Erythroblast (primary cell): Measurements from ENCODE around the gene EPPIN.

Experiments
- DNase-seq, 2 experiments: peaks; one replicate each; lab custom pipeline; 2025; lab: John Stamatoyannopoulos, UW
- GATA1 ChIP-seq: IDR thresholded peaks from 2 replicates; pipeline ENCODE4 v1.6.1; 2011; ENCODE audit warnings: low read depth, mild to moderate bottlenecking, control low read depth, low read length, moderate library complexity
- POLR2A ChIP-seq: IDR thresholded peaks from 2 replicates; pipeline ENCODE4 v1.6.1; 2011; ENCODE audit warnings: mild to moderate bottlenecking, low read length

Gene EPPIN

GRCh38 chr20:45510242-45510862 lies 36.8 kb downstream of the EPPIN start:
- DNase-seq, result no peak
- TF ChIP-seq POLR2A (no peak), GATA1 (no peak)

GRCh38 chr20:45509091-45509490 lies 38.1 kb downstream of the EPPIN start:
- DNase-seq, result no peak
- TF ChIP-seq POLR2A (no peak), GATA1 (no peak)

GRCh38 chr20:45508068-45508886 lies 38.9 kb downstream of the EPPIN start:
- TF ChIP-seq GATA1 (no peak), POLR2A (no peak)
- DNase-seq, result no peak

GRCh38 chr20:45507011-45507820 lies 40.0 kb downstream of the EPPIN start:
- no peak for TF ChIP-seq POLR2A
- TF ChIP-seq GATA1, result no peak
- DNase-seq, result peak in 1 of 2 experiments; percentile 21

GRCh38 chr20:45506398-45506797 lies 40.8 kb downstream of the EPPIN start:
- DNase-seq, result no peak
- TF ChIP-seq POLR2A (no peak), GATA1 (no peak)

- TF ChIP-seq POLR2A, result no peak
- TF ChIP-seq GATA1, result no peak
- no peak for DNase-seq
These were observed 43.8 kb downstream of the EPPIN start for GRCh38 chr20:45503403-45503802.

- TF ChIP-seq POLR2A (no peak), GATA1 (no peak)
- no peak for DNase-seq
These were observed 44.6 kb downstream of the EPPIN start for GRCh38 chr20:45502561-45502960.

- no peak for DNase-seq
- no peak for TF ChIP-seq POLR2A
- TF ChIP-seq GATA1, result no peak
These were observed 45.6 kb downstream of the EPPIN start for GRCh38 chr20:45501600-45501999.

GRCh38 chr20:45500022-45500421 lies 47.2 kb downstream of the EPPIN start:
- no peak for DNase-seq
- TF ChIP-seq GATA1, result no peak
- no peak for TF ChIP-seq POLR2A

GRCh38 chr20:45497971-45498494 lies 49.2 kb downstream of the EPPIN start:
- no peak for TF ChIP-seq POLR2A
- TF ChIP-seq GATA1, result no peak
- DNase-seq, result no peak

- no peak for DNase-seq
- no peak for TF ChIP-seq POLR2A
- TF ChIP-seq GATA1, result no peak
These were observed 51.0 kb downstream of the EPPIN start for GRCh38 chr20:45496166-45496565.

GRCh38 chr20:45495501-45495941 lies 51.7 kb downstream of the EPPIN start:
- no peak for DNase-seq
- no peak for TF ChIP-seq POLR2A
- TF ChIP-seq GATA1, result no peak
